ENCODE results near the gene KCNB1. TPM values are rescaled to one million over a fixed set of nuclear protein-coding genes. Genes with fewer than 3 reads are reported as not detected.

KCNB1 gene
- total RNA-seq, 1 experiment from 2014 or later, result 0.68 TPM

GRCh38 chr20:49360242-49360968, 122.1 kb downstream of the KCNB1 start:
- no peaks in the 10 kb centered on the region for H3K23me2 ChIP-seq (ENCODE audit: insufficient read length, low read depth, low read length, poor library complexity, severe bottlenecking)
- H4K8ac ChIP-seq (replicated peaks; ENCODE audit: insufficient read length, low read depth, low read length), result no peak overlapping the region
- H2BK15ac ChIP-seq (ENCODE audit: low read depth, low read length), result no peak overlapping the region
- H3K27me3 ChIP-seq (ENCODE audit: insufficient read depth, low read length), result no peaks in the 10 kb centered on the region
- H3K9me3 Mint-ChIP-seq, result no peaks in the 10 kb centered on the region
- no CpG with 5 or more reads among the region's 6 CpGs for WGBS (ENCODE audit: extremely low coverage, insufficient read length, low lambda C conversion rate)
- no peaks in the 10 kb centered on the region for H3K79me1 ChIP-seq (ENCODE audit: insufficient read depth, low read depth, low read length, poor library complexity, severe bottlenecking)
- TF ChIP-seq CTCF (conservative IDR thresholded peaks at IDR 0.05), result no peak
- H3K4me1 ChIP-seq (ENCODE audit: insufficient read depth, low read length), result no peaks in the 10 kb centered on the region
- H2AK5ac ChIP-seq (ENCODE audit: insufficient read length, low read length), result no peak overlapping the region
- H3T11ph ChIP-seq (ENCODE audit: low read length), result no peak overlapping the region
- H3K79me2 ChIP-seq (ENCODE audit: insufficient read depth, low read length), result no peaks in the 10 kb centered on the region
- no peaks in the 10 kb centered on the region for H3K4me1 Mint-ChIP-seq
- H4K91ac ChIP-seq (ENCODE audit: insufficient read length, low read depth, low read length), result no peak overlapping the region
- peaks cover 1% of the 10 kb centered on the region; the same call in 1 of the 2 replicates for H3K27me3 Mint-ChIP-seq (ENCODE audit: low read depth)
- H3K23ac ChIP-seq (ENCODE audit: insufficient read length, low read depth, low read length), result no peak overlapping the region
- no peak overlapping the region for H2BK5ac ChIP-seq (ENCODE audit: insufficient read length, low read length)
- H3K18ac ChIP-seq (ENCODE audit: insufficient read length, low read depth, low read length), result no peak overlapping the region
- H3K4me3 Mint-ChIP-seq, result no peak overlapping the region
- no peaks in the 10 kb centered on the region for H4K20me1 ChIP-seq (ENCODE audit: control insufficient read depth, insufficient read depth, insufficient read length)
- H2AFZ ChIP-seq (ENCODE audit: low read length), result no peak overlapping the region
- DNase-seq, result no peak
- no peak overlapping the region for H3K14ac ChIP-seq (ENCODE audit: insufficient read depth, low read length)
- no peak overlapping the region for H3K4me2 ChIP-seq (ENCODE audit: insufficient read depth, insufficient read length, low read length)
- H2BK120ac ChIP-seq (ENCODE audit: low read depth, low read length, poor library complexity, severe bottlenecking), result no peak overlapping the region
- H3K36me3 Mint-ChIP-seq (ENCODE audit: insufficient read depth in 1 of 3, low read depth in 3 of 3), result no peaks in the 10 kb centered on the region
- no peak overlapping the region for H3K9ac ChIP-seq (ENCODE audit: extremely low read depth, insufficient read length, low read length)
- no peak overlapping the region for H3K27ac Mint-ChIP-seq
- no peak overlapping the region for H3K56ac ChIP-seq (ENCODE audit: insufficient read length, low read depth, low read length)
- no peak overlapping the region for H3K27ac ChIP-seq (ENCODE audit: insufficient read length, low read depth, low read length)
- no peaks in the 10 kb centered on the region for H3K9me3 ChIP-seq (ENCODE audit: control insufficient read depth, low read depth, low read length)
- no peak overlapping the region for H2BK12ac ChIP-seq (ENCODE audit: insufficient read length, low read depth, low read length)
- no peak overlapping the region for H3K4ac ChIP-seq (ENCODE audit: low read depth, low read length)
- H4K5ac ChIP-seq (ENCODE audit: insufficient read length, low read depth, low read length), result no peak overlapping the region
- H2BK20ac ChIP-seq (ENCODE audit: low read depth, low read length, poor library complexity, severe bottlenecking), result no peak overlapping the region

Measured in H9 (cell line).